ENCODE data around the gene FAM149B1. TPM values are rescaled to one million over a fixed set of nuclear protein-coding genes. Genes with fewer than 3 reads are reported as not detected.

FAM149B1 gene
- total and polyA plus RNA-seq, 2 of the 13 experiments (the other 11 are each of a cell fraction or from before 2014, with no cell fraction given): 9.3 to 16.8 TPM

DNA sequence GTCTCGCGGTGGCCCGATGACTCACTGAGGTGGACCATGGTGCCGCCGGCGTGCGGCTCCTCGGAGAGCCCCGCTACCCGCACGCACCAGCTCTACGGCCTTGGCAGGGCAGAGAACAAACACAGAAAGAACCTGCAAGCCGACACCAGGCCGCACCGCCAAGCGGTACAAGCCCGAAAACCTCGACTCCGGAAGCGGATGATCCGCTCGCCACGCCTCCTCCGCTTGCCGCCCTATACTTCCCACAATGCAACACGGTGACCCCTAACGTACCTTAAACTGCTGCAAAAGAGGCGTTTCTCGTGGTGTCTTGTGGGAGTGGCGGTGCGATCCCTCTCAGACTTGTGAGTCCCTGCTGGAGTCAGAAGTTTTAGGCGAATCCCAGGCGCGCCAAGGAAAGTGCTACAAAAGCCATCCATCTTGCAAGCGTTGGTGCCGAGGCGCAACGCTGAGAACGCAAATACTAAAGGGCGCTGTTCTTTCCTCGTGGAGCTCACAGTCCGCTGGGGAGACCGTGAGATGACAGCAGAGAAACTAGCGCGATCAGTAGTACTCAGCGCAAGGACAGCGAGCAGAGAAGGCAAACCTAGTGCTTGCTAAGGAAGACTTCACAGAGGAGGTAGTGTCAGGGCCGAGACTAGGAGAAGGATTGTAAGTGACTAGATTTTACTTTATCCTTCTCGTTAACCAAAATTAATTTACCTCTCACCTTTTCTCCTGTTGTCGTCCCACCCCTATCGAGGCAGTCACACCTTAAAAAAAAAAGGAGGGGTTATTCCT, 84.7 kb downstream of the FAM149B1 start, which contains the start of gene MRPS16 (continued):
- TF ChIP-seq SNAPC2 (CRISPR knock-in tag; IDR thresholded peaks at IDR 0.05): no peak
- no peak for TF ChIP-seq ZUFSP (CRISPR knock-in tag; IDR thresholded peaks at IDR 0.05; ENCODE audit: borderline replicate concordance)
- TF ChIP-seq, protein P1, sequence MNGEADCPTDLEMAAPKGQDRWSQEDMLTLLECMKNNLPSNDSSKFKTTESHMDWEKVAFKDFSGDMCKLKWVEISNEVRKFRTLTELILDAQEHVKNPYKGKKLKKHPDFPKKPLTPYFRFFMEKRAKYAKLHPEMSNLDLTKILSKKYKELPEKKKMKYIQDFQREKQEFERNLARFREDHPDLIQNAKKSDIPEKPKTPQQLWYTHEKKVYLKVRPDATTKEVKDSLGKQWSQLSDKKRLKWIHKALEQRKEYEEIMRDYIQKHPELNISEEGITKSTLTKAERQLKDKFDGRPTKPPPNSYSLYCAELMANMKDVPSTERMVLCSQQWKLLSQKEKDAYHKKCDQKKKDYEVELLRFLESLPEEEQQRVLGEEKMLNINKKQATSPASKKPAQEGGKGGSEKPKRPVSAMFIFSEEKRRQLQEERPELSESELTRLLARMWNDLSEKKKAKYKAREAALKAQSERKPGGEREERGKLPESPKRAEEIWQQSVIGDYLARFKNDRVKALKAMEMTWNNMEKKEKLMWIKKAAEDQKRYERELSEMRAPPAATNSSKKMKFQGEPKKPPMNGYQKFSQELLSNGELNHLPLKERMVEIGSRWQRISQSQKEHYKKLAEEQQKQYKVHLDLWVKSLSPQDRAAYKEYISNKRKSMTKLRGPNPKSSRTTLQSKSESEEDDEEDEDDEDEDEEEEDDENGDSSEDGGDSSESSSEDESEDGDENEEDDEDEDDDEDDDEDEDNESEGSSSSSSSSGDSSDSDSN (CRISPR knock-in tag; IDR thresholded peaks at IDR 0.05): peak; percentile 91
- TF ChIP-seq NCOA1 (CRISPR knock-in tag; IDR thresholded peaks at IDR 0.05): peak; percentile 70; the same call in 1 of the 2 replicates
- TF ChIP-seq SPEN (CRISPR knock-in tag; IDR thresholded peaks at IDR 0.05; ENCODE audit: low read depth): peak; percentile 97
- peak; percentile 20; the same call in 1 of the 2 replicates for TF ChIP-seq ZNF225 (CRISPR knock-in tag; IDR thresholded peaks at IDR 0.05)
- peak; percentile 83; the same call in 1 of the 2 replicates for TF ChIP-seq GPN1 (CRISPR knock-in tag; IDR thresholded peaks at IDR 0.05; ENCODE audit: borderline replicate concordance)
- TF ChIP-seq, protein P2, sequence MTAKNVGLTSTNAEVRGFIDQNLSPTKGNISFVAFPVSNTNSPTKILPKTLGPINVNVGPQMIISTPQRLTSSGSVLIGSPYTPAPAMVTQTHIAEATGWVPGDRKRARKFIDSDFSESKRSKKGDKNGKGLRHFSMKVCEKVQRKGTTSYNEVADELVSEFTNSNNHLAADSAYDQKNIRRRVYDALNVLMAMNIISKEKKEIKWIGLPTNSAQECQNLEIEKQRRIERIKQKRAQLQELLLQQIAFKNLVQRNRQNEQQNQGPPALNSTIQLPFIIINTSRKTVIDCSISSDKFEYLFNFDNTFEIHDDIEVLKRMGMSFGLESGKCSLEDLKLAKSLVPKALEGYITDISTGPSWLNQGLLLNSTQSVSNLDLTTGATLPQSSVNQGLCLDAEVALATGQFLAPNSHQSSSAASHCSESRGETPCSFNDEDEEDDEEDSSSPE (CRISPR knock-in tag; IDR thresholded peaks at IDR 0.05): peak; percentile 95
- TF ChIP-seq HNRNPH1 (optimal IDR thresholded peaks at IDR 0.05; ENCODE audit: low read depth, low read length): no peak
- TF ChIP-seq DDIT3 (CRISPR knock-in tag; IDR thresholded peaks at IDR 0.05): no peak
- TF ChIP-seq ZBTB7B (CRISPR knock-in tag; IDR thresholded peaks at IDR 0.05): peak; percentile 55; the same call in 1 of the 2 replicates
- TF ChIP-seq IRF2 (CRISPR knock-in tag; IDR thresholded peaks at IDR 0.05): peak; percentile 95
- TF ChIP-seq ZNF350 (CRISPR knock-in tag; IDR thresholded peaks at IDR 0.05; ENCODE audit: borderline replicate concordance, low read depth): peak; percentile 95; the same call in 1 of the 2 replicates
- TF ChIP-seq, protein P3, sequence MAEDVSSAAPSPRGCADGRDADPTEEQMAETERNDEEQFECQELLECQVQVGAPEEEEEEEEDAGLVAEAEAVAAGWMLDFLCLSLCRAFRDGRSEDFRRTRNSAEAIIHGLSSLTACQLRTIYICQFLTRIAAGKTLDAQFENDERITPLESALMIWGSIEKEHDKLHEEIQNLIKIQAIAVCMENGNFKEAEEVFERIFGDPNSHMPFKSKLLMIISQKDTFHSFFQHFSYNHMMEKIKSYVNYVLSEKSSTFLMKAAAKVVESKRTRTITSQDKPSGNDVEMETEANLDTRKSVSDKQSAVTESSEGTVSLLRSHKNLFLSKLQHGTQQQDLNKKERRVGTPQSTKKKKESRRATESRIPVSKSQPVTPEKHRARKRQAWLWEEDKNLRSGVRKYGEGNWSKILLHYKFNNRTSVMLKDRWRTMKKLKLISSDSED (CRISPR knock-in tag; IDR thresholded peaks at IDR 0.05): no peak; the same call in 1 of the 2 replicates
- TF ChIP-seq ZSCAN25 (CRISPR knock-in tag; IDR thresholded peaks at IDR 0.05): peak; percentile 22; the same call in 1 of the 2 replicates
- peak; percentile 88 for TF ChIP-seq ZNF567 (CRISPR knock-in tag; IDR thresholded peaks at IDR 0.05; ENCODE audit: borderline replicate concordance)
- TF ChIP-seq DZIP1 (CRISPR knock-in tag; IDR thresholded peaks at IDR 0.05): no peak

Measured in HepG2 (cell line).